SJSA1 (cell line): Measurements from ENCODE around the gene PDILT. TPM values are rescaled to one million over a fixed set of nuclear protein-coding genes. Genes with fewer than 3 reads are reported as not detected.
"Not testable (repeated sequence)": the region's sequence is repeated elsewhere in the genome, so short reads cannot be mapped to it uniquely, and the experiment has no call there.

Experiments used
- DNase-seq, 2 experiments: peaks; one replicate each; pipeline ENCODE4 v3.0.0-alpha.2; 2015 to 2020; ENCODE audit warnings: low spot score in 2 of 2, low read depth in 1 of 2
- H3K27ac ChIP-seq: fragments of 250-450 bp; sonication (Bioruptor Pico); 2 replicates; pipeline ENCODE4 v1.5.1; 2020; ENCODE audit warnings: mild to moderate bottlenecking, moderate library complexity
- H3K27me3 ChIP-seq: fragments of 250-450 bp; sonication (Bioruptor Pico); replicated peaks from 2 replicates; pipeline ENCODE4 v1.5.1; 2020; ENCODE audit warnings: mild to moderate bottlenecking, moderate library complexity
- H3K36me3 ChIP-seq: fragments of 250-450 bp; sonication (Bioruptor Pico); 2 replicates; pipeline ENCODE4 v1.5.1; 2020; ENCODE audit warnings: mild to moderate bottlenecking
- H3K4me1 ChIP-seq: fragments of 250-450 bp; sonication (Bioruptor Pico); replicated peaks from 2 replicates; pipeline ENCODE4 v1.6.1; 2021; ENCODE audit warnings: mild to moderate bottlenecking
- H3K4me3 ChIP-seq: fragments of 250-450 bp; sonication (Bioruptor Pico); 2 replicates; pipeline ENCODE4 v1.5.1; 2020; ENCODE audit warnings: mild to moderate bottlenecking
- H3K9me3 ChIP-seq: fragments of 250-450 bp; sonication (Bioruptor Pico); replicated peaks from 2 replicates; pipeline ENCODE4 v1.5.1; 2020; ENCODE audit warnings: mild to moderate bottlenecking
- total RNA-seq: library from RNA; depleted of rRNA; stranded (reverse); fragments of >200 nt; shearing (Covaris generic); gene quantifications from 2 replicates; pipeline ENCODE4 v1.2.3, GENCODE V29; 2014

The PDILT gene
- total RNA-seq, 1 experiment from 2014 or later: not detected

DNA sequence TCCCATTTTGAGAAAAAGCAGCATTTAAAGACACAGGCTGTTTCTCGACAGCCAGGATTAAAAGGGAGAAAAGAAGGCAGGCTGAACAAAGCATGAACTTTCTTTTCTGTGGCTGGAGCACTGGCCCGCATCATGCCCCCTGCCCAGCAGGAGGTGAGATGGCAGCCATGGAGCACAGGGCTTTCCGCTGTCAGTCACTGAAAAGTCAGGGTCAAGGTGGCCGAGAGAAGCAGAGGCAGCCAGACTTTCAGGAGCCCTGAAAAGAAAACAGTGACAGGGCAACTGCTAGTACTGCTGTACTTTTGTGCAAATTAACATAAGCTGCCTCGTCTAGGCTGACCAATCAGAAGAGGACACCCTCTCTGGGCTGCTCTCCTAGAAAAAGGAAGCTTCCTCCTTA lies 71.4 kb downstream of the PDILT start:
- H3K27ac ChIP-seq: no peak overlapping the region
- no peak overlapping the region for H3K4me3 ChIP-seq
- no peaks in the 10 kb centered on the region for H3K36me3 ChIP-seq
- no peak for DNase-seq
- no peaks in the 10 kb centered on the region; the same call in 1 of the 2 replicates for H3K27me3 ChIP-seq
- H3K4me1 ChIP-seq: no peaks in the 10 kb centered on the region
- no peaks in the 10 kb centered on the region for H3K9me3 ChIP-seq

DNA sequence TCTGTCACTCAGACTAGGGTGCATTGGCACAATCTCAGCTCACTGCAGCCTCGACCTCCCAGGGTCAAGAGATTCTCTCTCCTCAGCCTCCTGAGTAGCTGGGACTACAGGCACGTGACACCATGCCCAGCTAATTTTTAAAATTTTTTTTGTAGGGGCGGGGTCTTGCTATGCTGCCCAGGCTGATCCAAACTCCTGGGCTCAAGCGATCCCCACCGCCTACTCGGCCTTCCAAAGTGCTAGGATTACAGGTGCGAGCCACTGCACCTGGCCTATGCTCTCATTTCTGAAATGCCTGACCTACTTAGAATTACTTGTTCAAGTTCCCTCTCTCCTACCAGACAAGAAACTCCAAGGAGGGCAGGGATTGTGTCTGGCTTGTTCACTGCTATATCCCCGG lies 72.1 kb downstream of the PDILT start:
- no peak overlapping the region for H3K27ac ChIP-seq
- no peaks in the 10 kb centered on the region for H3K4me1 ChIP-seq
- DNase-seq: no peak
- no peaks in the 10 kb centered on the region for H3K36me3 ChIP-seq
- H3K27me3 ChIP-seq: no peaks in the 10 kb centered on the region; the same call in 1 of the 2 replicates
- H3K4me3 ChIP-seq: no peak overlapping the region
- no peaks in the 10 kb centered on the region for H3K9me3 ChIP-seq

DNA sequence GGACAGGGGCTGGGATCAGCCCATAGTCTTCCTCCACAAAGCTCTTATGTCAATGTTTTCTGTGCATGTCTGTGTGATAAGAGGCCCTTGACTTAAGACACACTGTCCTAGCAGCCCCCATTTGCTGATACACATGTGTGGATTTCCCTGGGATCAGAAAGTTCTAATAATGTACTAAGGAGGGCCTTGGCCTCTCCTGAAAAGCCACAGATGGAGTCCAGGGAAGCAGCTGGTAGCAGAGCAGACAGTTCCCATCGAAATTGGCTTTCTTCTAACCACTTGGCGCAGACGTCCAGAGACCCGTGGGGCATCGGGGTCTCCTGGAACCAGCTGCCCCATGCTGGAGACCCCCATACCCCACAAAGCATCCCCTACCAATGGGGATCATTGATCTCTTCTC lies 72.9 kb downstream of the PDILT start:
- no peaks in the 10 kb centered on the region for H3K4me1 ChIP-seq
- DNase-seq: no peak
- no peaks in the 10 kb centered on the region for H3K36me3 ChIP-seq
- H3K4me3 ChIP-seq: no peak overlapping the region
- H3K27me3 ChIP-seq: no peaks in the 10 kb centered on the region; the same call in 1 of the 2 replicates
- no peaks in the 10 kb centered on the region for H3K9me3 ChIP-seq
- no peak overlapping the region for H3K27ac ChIP-seq

DNA sequence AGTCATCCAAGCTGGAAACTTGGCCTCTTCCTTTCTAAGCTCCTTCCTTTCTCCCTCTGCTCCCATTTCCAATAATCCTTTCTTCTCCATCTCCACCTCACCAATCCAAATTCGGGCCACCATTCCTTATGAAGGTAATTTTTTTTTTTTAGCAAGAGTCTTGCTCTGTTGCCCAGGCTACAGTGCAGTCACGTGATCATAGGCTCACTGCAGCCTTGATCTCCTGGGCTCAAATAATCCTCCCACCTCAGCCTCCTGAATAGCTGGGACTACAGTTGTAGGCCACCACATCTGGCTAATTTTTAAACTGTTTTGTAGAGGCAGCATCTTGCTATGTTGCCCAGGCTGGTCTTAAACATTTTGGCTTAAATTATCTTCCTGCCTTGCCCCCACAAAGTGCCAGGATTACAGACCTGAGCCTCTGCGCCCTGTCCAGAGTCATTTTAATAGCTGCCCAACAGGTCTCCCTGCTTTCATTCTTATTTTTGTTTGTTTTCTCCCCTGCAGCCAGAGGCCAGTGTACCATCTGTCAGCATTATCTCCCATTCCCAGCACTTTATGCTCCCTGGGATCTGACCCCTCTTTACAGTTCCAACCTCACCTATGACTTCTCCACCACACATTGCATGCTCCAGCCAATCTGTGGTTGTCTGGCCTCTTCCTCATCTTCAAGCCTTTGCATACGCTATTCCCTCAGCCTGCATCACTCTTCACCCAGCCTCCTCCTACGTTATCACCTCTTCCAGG lies 75.0 kb downstream of the PDILT start:
- no peak for DNase-seq
- H3K9me3 ChIP-seq: no peaks in the 10 kb centered on the region
- H3K27me3 ChIP-seq: peaks cover 4% of the 10 kb centered on the region; the same call in 1 of the 2 replicates
- no peak overlapping the region for H3K27ac ChIP-seq
- no peak overlapping the region for H3K4me3 ChIP-seq
- no peaks in the 10 kb centered on the region for H3K4me1 ChIP-seq
- H3K36me3 ChIP-seq: no peaks in the 10 kb centered on the region

DNA sequence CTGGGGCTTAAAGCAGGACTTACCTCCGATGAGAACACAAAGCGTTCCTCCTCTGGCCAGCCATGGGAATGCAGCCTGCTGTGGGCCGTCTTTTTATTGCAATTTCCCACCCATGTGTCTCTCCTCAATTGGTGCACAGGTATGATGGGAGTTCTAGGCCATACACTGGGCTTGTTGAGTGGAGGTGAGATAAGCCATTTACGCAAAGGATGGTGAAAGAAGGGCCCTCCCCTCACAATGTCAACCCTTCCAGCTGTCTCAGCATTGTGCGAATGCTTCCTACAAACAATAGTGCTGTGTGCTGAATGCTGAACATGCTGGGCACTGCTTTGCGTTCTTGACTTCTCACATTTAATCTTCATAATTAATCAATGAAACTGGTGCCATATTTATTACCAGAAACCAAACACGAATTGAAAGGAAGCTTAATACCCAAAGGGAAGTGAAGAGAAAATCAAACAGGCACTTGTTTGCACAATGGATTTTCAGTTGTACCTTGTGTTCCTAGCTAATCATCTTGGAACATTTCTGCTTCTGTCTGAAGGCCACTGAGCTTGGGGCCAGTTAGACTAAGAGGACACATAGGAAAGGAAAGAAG lies 77.0 kb downstream of the PDILT start, which contains the start of gene GP2:
GP2 (minus strand) TSS at position 70 of the 598 bp plus-strand sequence. CDS start 1,082 bp downstream, outside the sequence.
- no peaks in the 10 kb centered on the region for H3K36me3 ChIP-seq
- no peaks in the 10 kb centered on the region for H3K9me3 ChIP-seq
- no peak for DNase-seq

DNA sequence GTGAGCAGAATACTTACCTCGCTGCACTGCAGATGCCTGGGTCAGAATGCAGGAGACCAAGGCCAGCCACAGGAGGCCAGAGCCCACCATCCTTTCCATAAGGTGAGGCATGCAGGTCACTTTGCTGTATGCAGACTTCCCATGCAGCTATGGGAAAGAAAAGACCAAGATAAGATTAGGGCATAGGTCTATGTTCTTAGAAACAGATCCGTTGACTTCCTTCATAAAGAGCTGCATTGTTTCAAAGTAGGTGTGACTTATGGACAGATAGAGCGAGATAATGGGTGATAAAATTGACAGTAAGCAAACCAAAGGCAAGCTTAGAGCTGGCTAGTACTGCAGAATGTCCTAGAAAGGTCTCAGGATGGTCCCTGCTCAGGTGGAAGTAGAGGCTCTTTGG lies 78.2 kb downstream of the PDILT start:
- no peaks in the 10 kb centered on the region for H3K36me3 ChIP-seq

More for the DNA sequence above, 77.0 kb downstream of the PDILT start, which contains the start of gene GP2:
- Histone ChIP-seq H3K4me3 (no peak within 1 kb of the TSS), H3K27ac (no peak within 1 kb of the TSS), H3K27me3 (peaks cover 4% of the 10 kb centered on the region; the same call in 1 of the 2 replicates), H3K4me1 (no peaks in the 10 kb centered on the region)

DNA sequence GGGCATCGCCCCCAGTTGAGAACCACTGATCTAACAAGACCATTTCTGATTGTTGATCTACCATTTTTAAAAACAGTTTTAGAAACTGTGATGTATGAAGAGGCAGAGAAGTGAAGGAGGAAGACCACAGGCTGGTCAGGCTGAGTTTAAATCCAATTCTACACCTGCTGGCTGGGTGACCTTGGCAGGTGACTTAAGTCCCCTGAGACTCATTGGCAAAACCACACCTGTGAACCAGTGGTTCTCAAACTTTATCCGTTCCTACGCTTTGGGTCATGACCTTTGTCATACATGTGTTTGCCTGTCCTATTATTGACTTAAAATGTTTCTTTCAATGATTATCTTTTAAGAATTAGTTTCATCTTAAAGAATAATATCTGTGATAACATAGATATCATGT lies 79.5 kb downstream of the PDILT start:
- DNase-seq: no peak
- H3K4me1 ChIP-seq: no peaks in the 10 kb centered on the region
- no peaks in the 10 kb centered on the region for H3K9me3 ChIP-seq
- H3K27me3 ChIP-seq: peaks cover 4% of the 10 kb centered on the region; the same call in 1 of the 2 replicates
- no peak overlapping the region for H3K4me3 ChIP-seq
- H3K36me3 ChIP-seq: no peaks in the 10 kb centered on the region
- no peak overlapping the region for H3K27ac ChIP-seq

More for the DNA sequence above, 78.2 kb downstream of the PDILT start:
- peaks cover 4% of the 10 kb centered on the region; the same call in 1 of the 2 replicates for H3K27me3 ChIP-seq
- no peaks in the 10 kb centered on the region for H3K4me1 ChIP-seq
- no peak for DNase-seq
- no peak overlapping the region for H3K27ac ChIP-seq
- H3K9me3 ChIP-seq: no peaks in the 10 kb centered on the region
- H3K4me3 ChIP-seq: no peak overlapping the region

DNA sequence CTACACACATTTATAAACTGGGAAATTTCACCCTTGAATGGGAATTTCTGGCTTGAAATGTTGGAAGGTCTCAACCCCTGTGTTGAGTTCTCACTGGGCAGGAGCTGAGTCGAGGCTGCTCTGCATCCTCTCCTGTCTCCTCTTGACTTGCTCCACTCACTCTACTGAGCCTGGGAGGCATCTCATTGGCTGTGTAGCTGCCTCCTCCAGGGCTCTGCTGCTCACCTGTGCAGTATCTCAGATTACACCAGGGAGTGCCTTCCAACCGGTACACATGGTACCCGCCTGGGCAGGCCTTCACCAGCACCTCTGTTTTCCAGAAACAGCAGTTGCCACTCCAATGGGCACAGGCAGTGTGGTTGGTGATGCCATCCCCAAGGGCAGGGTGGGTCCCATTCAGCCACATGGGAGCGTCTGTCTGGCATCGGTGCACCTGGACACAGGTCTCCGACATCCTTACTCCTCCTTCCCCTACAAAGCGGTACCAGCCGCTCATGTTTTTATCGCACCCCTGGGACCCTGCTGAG lies 80.9 kb downstream of the PDILT start:
- no peak for DNase-seq
- H3K4me1 ChIP-seq: no peaks in the 10 kb centered on the region
- H3K27ac ChIP-seq: no peak overlapping the region
- no peaks in the 10 kb centered on the region for H3K9me3 ChIP-seq
- peaks cover 4% of the 10 kb centered on the region; the same call in 1 of the 2 replicates for H3K27me3 ChIP-seq
- H3K4me3 ChIP-seq: no peak overlapping the region
- H3K36me3 ChIP-seq: no peaks in the 10 kb centered on the region

DNA sequence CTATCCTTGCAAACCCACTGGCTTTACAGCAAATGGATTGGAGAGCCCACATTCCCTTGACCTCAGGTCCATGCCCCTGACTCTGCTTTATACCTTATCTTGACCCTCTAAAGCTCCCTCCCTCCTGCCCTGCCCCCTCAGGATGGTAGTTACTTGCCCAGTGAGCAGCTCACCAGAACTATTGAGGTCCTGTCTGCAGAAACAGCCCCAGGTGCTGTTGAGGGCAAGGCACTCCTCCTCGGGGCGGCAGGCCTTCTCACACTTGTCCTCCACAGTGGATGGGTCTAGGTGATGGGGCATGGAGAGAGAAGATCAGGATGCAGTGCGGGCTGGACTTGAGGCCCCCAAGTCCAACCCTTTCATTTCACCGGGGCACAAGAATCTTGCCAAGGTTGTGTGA lies 81.8 kb downstream of the PDILT start:
- no peaks in the 10 kb centered on the region for H3K4me1 ChIP-seq
- no peaks in the 10 kb centered on the region for H3K9me3 ChIP-seq
- H3K27me3 ChIP-seq: peaks cover 4% of the 10 kb centered on the region; the same call in 1 of the 2 replicates
- no peak overlapping the region for H3K4me3 ChIP-seq
- no peak overlapping the region for H3K27ac ChIP-seq
- H3K36me3 ChIP-seq: no peaks in the 10 kb centered on the region
- no peak for DNase-seq

DNA sequence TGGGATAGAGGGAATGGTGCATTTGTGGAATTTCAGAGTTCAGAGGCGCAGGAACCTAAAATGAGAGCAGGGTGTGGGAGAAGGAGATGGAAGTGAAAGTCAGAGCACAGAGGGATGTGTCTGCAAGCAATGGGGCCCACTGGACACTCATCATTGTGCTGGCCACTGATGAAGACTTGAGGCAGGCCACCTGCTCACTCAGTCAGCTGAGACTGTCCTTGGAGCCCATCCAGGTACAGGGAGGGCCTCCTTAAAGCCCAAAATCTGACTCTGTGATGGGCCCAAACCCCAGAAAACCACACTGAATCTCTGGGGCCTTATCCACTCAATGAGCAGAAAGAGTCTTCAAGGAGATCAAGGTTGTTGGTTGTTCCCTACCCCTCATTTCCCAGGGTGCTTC lies 82.9 kb downstream of the PDILT start:
- H3K27ac ChIP-seq: no peak overlapping the region
- DNase-seq: no peak
- peaks cover 4% of the 10 kb centered on the region; the same call in 1 of the 2 replicates for H3K27me3 ChIP-seq

DNA sequence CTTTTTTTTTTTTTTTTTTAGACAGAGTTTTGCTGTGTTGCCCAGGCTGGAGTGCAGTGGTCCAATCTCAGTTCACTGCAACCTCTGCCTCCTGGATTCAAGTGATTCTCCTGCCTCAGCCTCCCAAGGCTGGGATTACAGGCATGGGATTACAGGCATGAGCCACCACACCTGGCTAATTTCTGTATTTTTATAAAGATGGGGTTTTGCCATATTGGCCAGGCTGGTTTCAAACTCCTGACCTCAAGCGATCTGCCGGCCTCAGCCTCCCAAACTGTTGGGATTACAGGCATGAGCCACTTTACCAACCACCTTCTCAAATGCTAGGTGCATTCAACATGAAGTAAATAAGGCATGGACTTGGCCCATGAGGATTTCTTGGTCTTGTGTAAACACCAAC lies 83.5 kb downstream of the PDILT start:
- not testable (repeated sequence) for H3K36me3 ChIP-seq, H3K27ac ChIP-seq, H3K4me1 ChIP-seq, H3K9me3 ChIP-seq, H3K4me3 ChIP-seq, H3K27me3 ChIP-seq, DNase-seq

More for the DNA sequence above, 82.9 kb downstream of the PDILT start:
- H3K36me3 ChIP-seq: no peaks in the 10 kb centered on the region
- H3K4me3 ChIP-seq: no peak overlapping the region
- H3K4me1 ChIP-seq: no peaks in the 10 kb centered on the region
- no peaks in the 10 kb centered on the region for H3K9me3 ChIP-seq

DNA sequence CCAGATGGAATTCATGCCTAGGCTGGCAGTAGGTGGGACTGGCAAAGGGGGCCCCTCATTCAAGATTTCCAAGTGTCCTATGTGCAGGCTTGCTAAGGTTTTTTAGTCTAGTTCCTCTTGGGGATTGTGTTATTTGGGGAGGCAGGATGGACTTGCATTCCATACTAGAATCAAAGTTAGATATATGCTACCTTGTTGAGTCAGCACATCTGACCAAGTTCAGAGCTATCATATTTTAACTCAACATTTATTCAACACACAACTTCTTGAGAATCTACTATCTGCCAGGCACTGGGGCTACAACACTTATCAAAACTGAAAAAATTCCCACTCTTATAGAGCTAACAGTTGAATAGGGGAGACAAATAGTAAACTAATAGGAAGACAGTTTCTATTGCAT lies 83.9 kb downstream of the PDILT start:
- no peaks in the 10 kb centered on the region for H3K36me3 ChIP-seq
- no peak for DNase-seq
- no peaks in the 10 kb centered on the region for H3K4me1 ChIP-seq
- H3K4me3 ChIP-seq: no peak overlapping the region
- H3K27ac ChIP-seq: no peak overlapping the region
- H3K27me3 ChIP-seq: peaks cover 1% of the 10 kb centered on the region; the same call in 1 of the 2 replicates
- H3K9me3 ChIP-seq: no peaks in the 10 kb centered on the region

DNA sequence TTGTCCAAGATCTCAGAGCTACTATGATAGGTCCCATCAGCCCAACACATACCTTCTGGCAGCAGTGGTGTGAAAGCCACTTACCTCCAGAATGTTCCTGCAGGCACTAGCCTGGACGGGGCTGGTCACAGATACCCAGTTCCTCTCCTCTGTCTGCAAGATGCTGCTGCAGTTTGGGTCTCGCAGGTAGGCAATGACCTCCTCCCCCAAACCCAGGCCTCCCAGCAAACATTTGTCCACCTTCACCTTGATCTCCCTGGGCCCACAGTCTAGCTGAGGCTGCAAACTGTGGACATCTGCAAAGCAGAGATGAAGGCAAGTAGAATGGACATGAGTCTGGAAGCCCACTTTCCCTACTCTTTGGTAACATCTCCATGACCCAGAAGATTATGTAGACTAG lies 84.4 kb downstream of the PDILT start:
- Histone ChIP-seq H3K4me3 (no peak overlapping the region), H3K27ac (no peak overlapping the region), H3K36me3 (no peaks in the 10 kb centered on the region), H3K9me3 (no peaks in the 10 kb centered on the region), H3K4me1 (no peaks in the 10 kb centered on the region), H3K27me3 (no peaks in the 10 kb centered on the region)
- DNase-seq: no peak

DNA sequence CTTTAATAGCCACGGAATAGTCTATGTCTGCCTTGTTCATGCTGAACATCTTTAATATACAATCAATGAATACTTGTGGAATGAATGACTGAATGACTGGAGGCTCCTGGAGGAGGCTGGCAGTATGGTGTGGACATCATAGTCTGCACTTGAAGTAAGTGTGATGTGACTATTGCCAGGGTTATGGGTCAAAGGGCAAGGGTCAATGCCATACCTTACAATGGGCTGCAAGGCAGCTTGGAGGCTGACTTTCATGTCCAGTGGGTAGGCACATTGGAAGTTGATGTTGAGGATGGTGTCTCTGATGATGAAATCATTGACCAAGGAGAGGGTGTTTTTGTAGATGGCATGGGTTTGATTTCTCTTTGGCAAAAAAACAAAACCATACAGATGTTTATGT lies 85.1 kb downstream of the PDILT start:
- H3K4me3 ChIP-seq: no peak overlapping the region
- no peaks in the 10 kb centered on the region for H3K27me3 ChIP-seq
- H3K4me1 ChIP-seq: no peaks in the 10 kb centered on the region
- DNase-seq: no peak
- no peaks in the 10 kb centered on the region for H3K36me3 ChIP-seq
- no peaks in the 10 kb centered on the region for H3K9me3 ChIP-seq
- no peak overlapping the region for H3K27ac ChIP-seq
